Measurements from ENCODE around the gene NLRP5.

The NLRP5 gene

GRCh38 chr19:56086671-56087430, 100.3 kb downstream of the NLRP5 start:
- no peak overlapping the region for H3K27ac ChIP-seq
- peaks cover 20% of the 10 kb centered on the region for H3K4me1 ChIP-seq
- no peak overlapping the region for H3K4me3 ChIP-seq
- H3K9ac ChIP-seq, result no peak overlapping the region
- no peak for TF ChIP-seq Cebpa-rat (IDR thresholded peaks at IDR 0.05)
- no peaks in the 10 kb centered on the region for H3K27me3 ChIP-seq
- H3K4me2 ChIP-seq, result no peak overlapping the region
- H4K20me1 ChIP-seq, result peaks cover 82% of the 10 kb centered on the region
- peaks cover 65% of the 10 kb centered on the region for H3K36me3 ChIP-seq
- H3K9me3 ChIP-seq, result no peaks in the 10 kb centered on the region

GRCh38 chr19:56087647-56088496, 101.3 kb downstream of the NLRP5 start:
- H3K4me3 ChIP-seq, result no peak overlapping the region
- no peaks in the 10 kb centered on the region for H3K27me3 ChIP-seq
- peaks cover 92% of the 10 kb centered on the region for H4K20me1 ChIP-seq
- no peak overlapping the region for H3K4me2 ChIP-seq
- TF ChIP-seq Cebpa-rat (IDR thresholded peaks at IDR 0.05), result no peak
- H3K9me3 ChIP-seq, result peaks cover 6% of the 10 kb centered on the region
- no peak overlapping the region for H3K27ac ChIP-seq
- H3K36me3 ChIP-seq, result peaks cover 76% of the 10 kb centered on the region
- no peak overlapping the region for H3K9ac ChIP-seq
- H3K4me1 ChIP-seq, result peaks cover 26% of the 10 kb centered on the region

GRCh38 chr19:56088497-56089215, 102.1 kb downstream of the NLRP5 start:
- no peak overlapping the region for H3K4me2 ChIP-seq
- H3K36me3 ChIP-seq, result peaks cover 83% of the 10 kb centered on the region
- H3K9ac ChIP-seq, result no peak overlapping the region
- peaks cover 27% of the 10 kb centered on the region for H3K4me1 ChIP-seq
- H3K9me3 ChIP-seq, result peaks cover 14% of the 10 kb centered on the region
- TF ChIP-seq Cebpa-rat (IDR thresholded peaks at IDR 0.05), result no peak
- H3K27ac ChIP-seq, result no peak overlapping the region
- no peaks in the 10 kb centered on the region for H3K27me3 ChIP-seq
- H3K4me3 ChIP-seq, result no peak overlapping the region
- H4K20me1 ChIP-seq, result peaks cover 95% of the 10 kb centered on the region

GRCh38 chr19:56089344-56089743, 102.8 kb downstream of the NLRP5 start:
- Histone ChIP-seq H3K27me3 (no peaks in the 10 kb centered on the region), H4K20me1 (peaks cover 89% of the 10 kb centered on the region), H3K27ac (no peak overlapping the region), H3K4me2 (no peak overlapping the region; the same call in 1 of the 2 replicates), H3K4me1 (peaks cover 27% of the 10 kb centered on the region), H3K4me3 (no peak overlapping the region), H3K36me3 (peaks cover 90% of the 10 kb centered on the region), H3K9me3 (peaks cover 21% of the 10 kb centered on the region), H3K9ac (no peak overlapping the region)
- TF ChIP-seq Cebpa-rat (IDR thresholded peaks at IDR 0.05), result no peak

GRCh38 chr19:56091066-56091490, 104.5 kb downstream of the NLRP5 start:
- Histone ChIP-seq H3K4me3 (no peak overlapping the region), H4K20me1 (peaks cover 72% of the 10 kb centered on the region), H3K36me3 (peaks cover 97% of the 10 kb centered on the region), H3K9ac (no peak overlapping the region), H3K4me2 (no peak overlapping the region), H3K27me3 (no peaks in the 10 kb centered on the region), H3K4me1 (peaks cover 27% of the 10 kb centered on the region), H3K9me3 (peaks cover 30% of the 10 kb centered on the region), H3K27ac (0 out of 2 replicates have a peak overlapping the region, but pooled peaks have one; percentile 13)
- TF ChIP-seq Cebpa-rat (IDR thresholded peaks at IDR 0.05), result no peak

- peaks cover 30% of the 10 kb centered on the region for H3K9me3 ChIP-seq
- H3K9ac ChIP-seq, result no peak overlapping the region
- TF ChIP-seq Cebpa-rat (IDR thresholded peaks at IDR 0.05), result no peak
- peaks cover 97% of the 10 kb centered on the region for H3K36me3 ChIP-seq
- H3K4me3 ChIP-seq, result no peak overlapping the region
- H3K4me1 ChIP-seq, result peaks cover 27% of the 10 kb centered on the region
- no peaks in the 10 kb centered on the region for H3K27me3 ChIP-seq
- H3K27ac ChIP-seq, result no peak overlapping the region
- peaks cover 72% of the 10 kb centered on the region for H4K20me1 ChIP-seq
- H3K4me2 ChIP-seq, result no peak overlapping the region
Measured at GRCh38 chr19:56091751-56092546, 105.4 kb downstream of the NLRP5 start.

GRCh38 chr19:56092685-56093631, 106.4 kb downstream of the NLRP5 start:
- H3K27ac ChIP-seq, result no peak overlapping the region
- H3K9ac ChIP-seq, result no peak overlapping the region
- H4K20me1 ChIP-seq, result peaks cover 75% of the 10 kb centered on the region
- no peaks in the 10 kb centered on the region for H3K27me3 ChIP-seq
- TF ChIP-seq Cebpa-rat (IDR thresholded peaks at IDR 0.05), result no peak
- peaks cover 30% of the 10 kb centered on the region for H3K9me3 ChIP-seq
- H3K36me3 ChIP-seq, result peaks cover 99% of the 10 kb centered on the region
- no peak overlapping the region for H3K4me2 ChIP-seq
- peaks cover 37% of the 10 kb centered on the region for H3K4me1 ChIP-seq
- no peak overlapping the region for H3K4me3 ChIP-seq

GRCh38 chr19:56094449-56094848, 107.9 kb downstream of the NLRP5 start:
- Histone ChIP-seq H3K27ac (no peak overlapping the region), H4K20me1 (peaks cover 76% of the 10 kb centered on the region), H3K27me3 (no peaks in the 10 kb centered on the region), H3K4me2 (no peak overlapping the region), H3K4me3 (no peak overlapping the region), H3K9ac (no peak overlapping the region), H3K36me3 (peaks cover 99% of the 10 kb centered on the region), H3K4me1 (peaks cover 47% of the 10 kb centered on the region), H3K9me3 (peaks cover 34% of the 10 kb centered on the region)
- no peak for TF ChIP-seq Cebpa-rat (IDR thresholded peaks at IDR 0.05)
